Muscle layer of colon (tissue), 2 donors: ENCODE measurements around the gene CAPN10.

Experiments
- H3K27ac ChIP-seq: one replicate; pipeline ENCODE4 v1.7.0; 2013; ENCODE audit warnings: low read depth, mild to moderate bottlenecking, low read length, moderate library complexity
- H3K27me3 ChIP-seq, 2 donors: one replicate each; pipeline ENCODE4 v1.7.0; 2013; ENCODE audit warnings: low read length in 2 of 2, mild to moderate bottlenecking in 2 of 2; ENCODE audit not compliant: insufficient read depth in 2 of 2, control insufficient read depth in 1 of 2
- H3K36me3 ChIP-seq: one replicate; pipeline ENCODE4 v1.7.0; 2013; ENCODE audit warnings: mild to moderate bottlenecking, low read length; ENCODE audit not compliant: insufficient read depth
- H3K4me1 ChIP-seq: one replicate; pipeline ENCODE4 v1.7.0; 2013; ENCODE audit warnings: mild to moderate bottlenecking, low read length; ENCODE audit not compliant: insufficient read depth
- H3K4me3 ChIP-seq, 2 donors: one replicate each; pipeline ENCODE4 v1.7.0; 2013; ENCODE audit warnings: low read length in 2 of 2, low read depth in 1 of 2, mild to moderate bottlenecking in 1 of 2, moderate library complexity in 1 of 2
- H3K9ac ChIP-seq: one replicate; pipeline ENCODE4 v1.7.0; 2013; ENCODE audit warnings: low read length
- H3K9me3 ChIP-seq: one replicate; pipeline ENCODE4 v1.7.0; 2013; ENCODE audit warnings: mild to moderate bottlenecking, low read length
- donor health status: abdominal sarcoma.
- donor health status: Adenocarcinoma of cecum.

The CAPN10 gene

DNA sequence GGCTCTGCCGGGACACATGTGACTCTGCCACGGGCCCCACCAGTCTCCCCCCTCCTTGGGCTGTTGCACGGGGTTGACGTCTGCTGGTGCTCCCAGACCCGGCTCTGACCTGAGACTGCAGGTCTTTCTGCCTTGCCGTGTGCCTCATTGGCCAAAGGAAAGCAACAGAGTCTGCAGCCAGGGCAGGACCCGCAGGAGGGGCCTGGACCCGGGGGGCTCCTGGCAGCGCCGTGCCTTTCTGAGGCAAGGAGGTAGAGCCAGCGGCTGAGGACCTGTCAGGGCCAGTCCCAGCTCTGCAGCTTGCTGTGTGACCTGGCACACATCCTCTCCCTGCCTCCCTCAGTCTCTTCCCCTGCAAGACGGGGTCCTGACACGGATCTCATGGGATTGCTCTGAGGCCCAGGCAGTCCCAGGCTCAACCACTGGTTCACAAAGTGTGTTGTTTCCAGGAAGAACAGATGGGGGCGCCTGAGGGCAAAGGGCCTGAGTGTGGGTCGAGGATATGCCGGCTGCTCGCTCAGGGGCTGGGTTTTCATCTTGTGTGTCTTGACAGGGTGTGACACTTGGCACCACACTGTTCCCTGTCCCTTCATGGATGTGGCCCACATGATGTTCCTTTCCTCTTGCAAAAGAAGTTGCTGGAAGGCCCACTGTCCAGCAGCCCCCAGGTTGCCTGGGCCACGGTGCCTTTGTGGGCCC lies 9.0 kb downstream of the CAPN10 start:
- Histone ChIP-seq H3K36me3 (peaks cover 27% of the 10 kb centered on the region), H3K27ac (no peak overlapping the region)

DNA sequence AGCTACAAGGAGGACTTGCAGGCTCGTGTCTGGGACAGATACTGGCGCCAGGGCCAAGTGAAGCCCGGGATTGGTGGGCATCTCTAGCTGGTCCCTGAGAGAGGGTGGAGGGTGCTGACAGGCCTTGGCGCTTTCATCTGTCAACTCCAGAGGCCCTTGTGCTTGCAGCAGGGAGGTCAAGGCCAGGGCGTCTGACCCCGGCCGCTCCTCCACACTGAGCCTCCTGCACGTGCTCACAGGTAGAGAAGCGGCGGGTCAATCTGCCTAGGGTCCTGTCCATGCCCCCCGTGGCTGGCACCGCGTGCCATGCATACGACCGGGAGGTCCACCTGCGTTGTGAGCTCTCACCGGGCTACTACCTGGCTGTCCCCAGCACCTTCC lies 9.5 kb downstream of the CAPN10 start:
- H3K27ac ChIP-seq: no peak overlapping the region
- no peaks in the 10 kb centered on the region for H3K27me3 ChIP-seq
- H3K36me3 ChIP-seq: peaks cover 22% of the 10 kb centered on the region
- no peak overlapping the region for H3K9ac ChIP-seq
- no peaks in the 10 kb centered on the region for H3K9me3 ChIP-seq
- H3K4me3 ChIP-seq: no peak overlapping the region
- peaks cover 34% of the 10 kb centered on the region for H3K4me1 ChIP-seq

More for the DNA sequence above, 9.0 kb downstream of the CAPN10 start:
- H3K4me3 ChIP-seq: no peak overlapping the region
- H3K27me3 ChIP-seq: no peaks in the 10 kb centered on the region
- peaks cover 34% of the 10 kb centered on the region for H3K4me1 ChIP-seq
- no peak overlapping the region for H3K9ac ChIP-seq
- no peaks in the 10 kb centered on the region for H3K9me3 ChIP-seq

DNA sequence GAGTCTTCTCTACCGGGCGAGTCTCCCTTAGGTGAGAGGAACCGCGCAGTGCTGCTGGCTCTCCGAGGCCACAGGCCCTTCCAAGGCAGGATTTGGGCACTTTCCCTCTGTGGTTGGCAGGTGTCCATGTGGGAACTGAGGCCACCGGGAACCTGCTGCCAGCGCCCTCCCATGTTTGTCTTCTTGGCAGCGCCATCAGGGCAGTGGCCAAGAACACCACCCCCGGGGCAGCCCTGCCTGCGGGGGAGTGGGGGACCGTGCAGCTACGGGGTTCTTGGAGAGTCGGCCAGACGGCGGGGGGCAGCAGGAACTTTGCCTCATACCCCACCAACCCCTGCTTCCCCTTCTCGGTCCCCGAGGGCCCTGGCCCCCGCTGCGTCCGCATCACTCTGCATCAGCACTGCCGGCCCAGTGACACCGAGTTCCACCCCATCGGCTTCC lies 10.0 kb downstream of the CAPN10 start:
- Histone ChIP-seq H3K9ac (no peak overlapping the region), H3K36me3 (peaks cover 17% of the 10 kb centered on the region)

DNA sequence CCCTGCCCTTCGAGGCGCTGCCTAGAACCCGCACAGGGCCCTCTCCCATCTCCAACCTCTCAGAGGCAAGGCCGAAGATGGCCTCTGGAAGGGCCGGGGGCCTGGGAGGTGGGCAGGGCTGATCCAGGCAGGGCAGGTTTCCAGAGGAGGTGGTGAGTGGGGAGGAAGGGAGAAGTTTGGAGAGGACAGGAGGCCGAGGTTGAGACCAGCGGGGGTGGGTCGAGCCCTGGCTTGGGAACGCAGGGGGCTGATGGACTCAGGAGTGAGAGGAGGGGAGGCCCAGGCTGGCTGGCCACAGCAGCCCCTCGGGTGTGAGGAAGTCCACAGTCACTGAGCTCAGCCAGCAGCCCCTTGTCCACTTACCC lies 10.5 kb downstream of the CAPN10 start:
- Histone ChIP-seq H3K9ac (no peak overlapping the region), H3K9me3 (no peaks in the 10 kb centered on the region), H3K4me1 (peaks cover 34% of the 10 kb centered on the region), H3K27me3 (no peaks in the 10 kb centered on the region), H3K4me3 (no peak overlapping the region), H3K27ac (peak overlapping the region; percentile 49), H3K36me3 (peaks cover 16% of the 10 kb centered on the region)

More for the DNA sequence above, 10.0 kb downstream of the CAPN10 start:
- H3K9me3 ChIP-seq: no peaks in the 10 kb centered on the region
- no peak overlapping the region for H3K4me3 ChIP-seq
- H3K27ac ChIP-seq: peak overlapping the region; percentile 49
- H3K4me1 ChIP-seq: peaks cover 34% of the 10 kb centered on the region
- H3K27me3 ChIP-seq: no peaks in the 10 kb centered on the region

DNA sequence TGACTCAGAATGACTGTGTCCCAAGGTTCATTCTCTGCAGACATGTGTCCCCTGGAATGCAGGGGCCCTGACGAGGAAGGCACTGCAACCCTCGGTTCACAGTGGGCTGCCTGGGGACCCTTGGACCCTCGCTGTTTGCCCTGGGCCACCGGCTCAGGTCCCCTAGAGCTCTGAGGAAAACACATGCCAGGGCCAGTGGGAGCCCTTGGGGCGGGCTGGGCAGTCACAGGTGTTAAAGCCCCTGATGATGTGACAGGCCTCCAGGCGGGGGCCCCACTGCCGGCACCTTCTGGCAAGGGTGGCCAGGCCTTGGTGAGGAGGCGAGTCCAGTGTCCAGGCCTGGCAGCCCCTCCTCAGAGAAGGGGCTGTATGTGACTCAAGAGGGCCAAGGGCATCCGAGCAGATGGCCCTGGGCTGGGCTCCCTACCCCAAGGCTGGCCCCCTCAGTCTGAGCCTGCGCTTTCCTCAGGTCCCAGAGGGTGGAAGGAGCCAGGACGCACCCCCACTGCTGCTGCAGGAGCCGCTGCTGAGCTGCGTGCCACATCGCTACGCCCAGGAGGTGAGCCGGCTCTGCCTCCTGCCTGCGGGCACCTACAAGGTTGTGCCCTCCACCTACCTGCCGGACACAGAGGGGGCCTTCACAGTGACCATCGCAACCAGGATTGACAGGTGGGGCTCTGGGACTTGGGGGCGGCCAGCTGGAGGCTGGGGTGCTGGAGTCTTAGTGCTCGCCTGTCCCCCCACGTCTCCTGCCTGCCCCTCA lies 11.1 kb downstream of the CAPN10 start:
- H3K4me3 ChIP-seq: no peak overlapping the region

DNA sequence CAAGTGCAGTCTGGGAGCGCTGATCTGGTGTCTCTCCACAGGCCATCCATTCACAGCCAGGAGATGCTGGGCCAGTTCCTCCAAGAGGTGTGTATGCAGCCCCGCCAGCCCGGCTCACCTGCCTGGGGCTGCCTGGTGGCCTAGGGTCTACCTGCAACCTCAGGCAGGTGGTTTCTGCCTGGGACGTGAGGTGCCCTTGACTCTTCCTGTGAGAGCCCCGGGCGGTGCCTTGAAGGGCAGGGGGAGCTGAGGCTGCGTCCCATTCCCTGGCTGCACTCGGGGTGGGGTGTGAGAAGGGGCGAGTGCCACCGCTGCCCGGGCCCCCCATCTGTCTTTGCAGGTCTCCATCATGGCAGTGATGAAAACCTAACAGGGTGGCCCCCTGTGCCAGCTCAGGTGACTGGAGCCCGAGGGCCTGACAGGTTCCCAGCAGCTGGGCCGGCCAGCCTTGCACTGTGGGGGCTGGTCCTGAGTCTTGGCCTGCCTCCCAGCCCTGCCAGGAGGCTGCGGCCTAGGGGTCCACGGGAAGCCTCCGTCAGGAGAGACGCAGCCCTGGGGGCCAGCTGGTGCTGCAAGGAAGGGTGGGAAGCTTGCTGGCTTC lies 11.9 kb downstream of the CAPN10 start:
- H3K9ac ChIP-seq: no peak overlapping the region
- no peaks in the 10 kb centered on the region for H3K27me3 ChIP-seq
- peaks cover 11% of the 10 kb centered on the region for H3K36me3 ChIP-seq
- H3K4me3 ChIP-seq: no peak overlapping the region
- H3K9me3 ChIP-seq: no peaks in the 10 kb centered on the region
- H3K4me1 ChIP-seq: peaks cover 34% of the 10 kb centered on the region
- no peak overlapping the region for H3K27ac ChIP-seq

More for the DNA sequence above, 11.1 kb downstream of the CAPN10 start:
- peak overlapping the region; percentile 49 for H3K27ac ChIP-seq
- peaks cover 16% of the 10 kb centered on the region for H3K36me3 ChIP-seq
- no peaks in the 10 kb centered on the region for H3K9me3 ChIP-seq
- no peak overlapping the region for H3K9ac ChIP-seq
- H3K4me1 ChIP-seq: peaks cover 34% of the 10 kb centered on the region
- H3K27me3 ChIP-seq: no peaks in the 10 kb centered on the region

DNA sequence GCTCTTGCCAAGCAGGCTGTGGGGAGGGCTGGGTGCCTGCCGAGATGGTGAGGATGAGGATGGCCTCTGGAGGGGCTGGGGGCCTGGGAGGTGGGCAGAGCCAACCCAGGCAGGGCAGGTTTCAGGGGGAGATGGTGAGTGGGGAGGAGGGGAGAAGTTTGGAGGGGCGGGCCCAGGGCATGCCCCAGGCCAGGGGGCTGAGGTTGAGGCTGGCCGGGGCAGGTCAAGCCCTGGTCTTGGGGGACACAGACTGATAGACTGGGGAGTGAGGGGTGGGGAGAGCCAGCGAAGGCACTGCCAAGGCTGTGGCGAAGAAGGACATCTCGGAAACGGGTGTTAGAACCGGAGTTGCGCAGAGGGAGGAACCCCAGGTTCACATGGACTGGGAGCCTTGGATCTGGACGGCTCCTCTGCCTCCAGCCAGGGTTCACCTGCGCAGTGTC lies 12.6 kb downstream of the CAPN10 start:
- no peaks in the 10 kb centered on the region for H3K27me3 ChIP-seq
- peaks cover 34% of the 10 kb centered on the region for H3K4me1 ChIP-seq
- H3K27ac ChIP-seq: no peak overlapping the region
- no peak overlapping the region for H3K4me3 ChIP-seq
- H3K36me3 ChIP-seq: peaks cover 8% of the 10 kb centered on the region
- H3K9me3 ChIP-seq: no peaks in the 10 kb centered on the region
- no peak overlapping the region for H3K9ac ChIP-seq

DNA sequence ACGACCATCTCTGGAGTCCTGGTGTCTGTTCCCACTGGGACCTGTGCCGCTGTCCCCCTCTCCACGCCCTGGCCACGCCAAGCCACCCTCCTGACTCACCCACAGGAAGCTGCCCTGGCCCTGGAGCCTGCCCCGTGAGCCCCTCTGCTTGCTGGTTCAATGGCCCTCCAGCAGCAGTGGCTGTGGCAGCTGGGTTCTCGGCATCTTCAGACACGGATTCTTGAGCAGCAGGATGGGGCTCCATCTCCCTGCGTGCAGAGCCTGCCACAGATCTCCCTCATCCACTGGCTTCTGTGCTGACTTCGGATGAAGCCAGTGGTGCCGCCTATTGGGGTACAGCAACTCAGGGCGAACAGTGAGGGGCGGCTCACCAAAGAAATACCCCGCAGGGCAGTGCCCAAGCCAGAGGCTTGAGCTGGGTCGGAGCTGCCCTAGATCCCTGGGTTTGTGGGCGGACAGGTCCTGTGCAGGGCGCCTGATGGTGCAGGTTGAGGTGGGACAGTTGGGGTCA lies 14.0 kb downstream of the CAPN10 start:
- Histone ChIP-seq H3K4me3 (no peak overlapping the region), H3K4me1 (peaks cover 30% of the 10 kb centered on the region)

DNA sequence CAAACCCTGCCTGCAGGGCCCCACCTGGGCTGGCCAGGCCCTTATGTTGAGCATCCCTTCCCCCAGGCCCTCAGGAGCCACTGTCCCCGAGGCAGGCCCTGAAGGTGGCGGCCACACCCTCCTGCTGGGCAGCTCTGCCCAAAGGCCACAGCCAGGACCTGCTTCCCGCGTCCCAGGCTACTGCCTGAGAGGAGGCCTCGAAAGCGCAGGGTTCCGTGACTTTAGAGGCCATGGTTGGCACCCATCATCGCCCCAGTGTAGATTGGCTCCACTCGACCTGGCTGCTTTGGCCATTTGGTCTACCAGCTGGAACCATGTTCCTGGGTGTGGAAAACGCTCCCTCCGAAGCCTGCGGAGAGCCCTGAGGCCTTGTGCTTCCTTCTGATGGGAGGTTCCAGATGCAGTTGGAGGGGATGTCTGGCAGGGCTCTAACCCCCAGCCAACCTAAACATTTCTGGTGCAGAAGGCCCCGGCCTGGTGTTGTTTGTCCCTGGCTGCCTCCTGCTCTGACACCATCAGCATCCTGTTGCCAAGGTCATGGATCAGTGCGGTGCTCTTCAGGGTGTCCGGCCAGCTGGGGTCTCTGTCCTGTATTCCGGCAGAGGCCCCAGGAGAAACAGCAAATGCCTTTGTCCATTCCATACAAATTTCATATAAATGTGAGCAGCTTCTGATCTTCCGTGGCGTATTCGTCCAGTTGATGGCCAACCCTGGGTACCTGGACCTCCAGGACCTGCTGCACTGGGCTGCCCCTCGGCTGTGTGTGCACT lies 14.7 kb downstream of the CAPN10 start:
- Histone ChIP-seq H3K4me1 (peaks cover 23% of the 10 kb centered on the region), H3K36me3 (peaks cover 4% of the 10 kb centered on the region), H3K27me3 (no peaks in the 10 kb centered on the region), H3K4me3 (no peak overlapping the region), H3K9me3 (no peaks in the 10 kb centered on the region), H3K9ac (no peak overlapping the region), H3K27ac (no peak overlapping the region)

More for the DNA sequence above, 14.0 kb downstream of the CAPN10 start:
- Histone ChIP-seq H3K36me3 (peaks cover 8% of the 10 kb centered on the region), H3K27ac (no peak overlapping the region), H3K9ac (no peak overlapping the region), H3K27me3 (no peaks in the 10 kb centered on the region), H3K9me3 (no peaks in the 10 kb centered on the region)

DNA sequence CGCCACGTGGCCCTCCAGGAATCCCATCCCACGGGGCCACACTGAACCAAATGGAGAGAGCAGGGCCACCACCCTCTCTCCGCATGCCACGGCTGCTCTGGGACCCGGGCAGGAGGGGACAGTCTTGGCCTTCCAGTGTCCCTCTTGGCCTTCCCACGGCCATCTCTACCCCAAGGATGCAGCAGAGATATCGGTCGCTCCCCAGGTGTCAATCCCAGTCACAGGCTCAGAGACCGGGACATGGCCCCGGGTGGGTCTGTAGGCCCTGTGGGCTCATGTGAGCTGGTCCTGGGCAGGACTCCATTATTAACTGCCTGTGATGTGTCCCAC lies 15.3 kb downstream of the CAPN10 start:
- H3K9ac ChIP-seq: no peak overlapping the region
- H3K36me3 ChIP-seq: peaks cover 4% of the 10 kb centered on the region
- no peaks in the 10 kb centered on the region for H3K9me3 ChIP-seq
- no peak overlapping the region for H3K4me3 ChIP-seq
- H3K27me3 ChIP-seq: no peaks in the 10 kb centered on the region
- H3K27ac ChIP-seq: no peak overlapping the region
- peaks cover 19% of the 10 kb centered on the region for H3K4me1 ChIP-seq
